ENCODE data around the gene MCHR2. TPM values are rescaled to one million over a fixed set of nuclear protein-coding genes. Genes with fewer than 3 reads are reported as not detected.

MCHR2 gene
- total and polyA plus RNA-seq, 10 of the 15 experiments (the other 5 are each of a cell fraction or from before 2014, with no cell fraction given) = not detected

GRCh38 chr6:99995916-99996315 lies 1.9 kb upstream of the MCHR2 start:
- POLR2A ChIA-PET = no interaction called here
- no peaks in the 10 kb centered on the region for H3K79me2 ChIP-seq (ENCODE audit: control insufficient read depth, insufficient read depth, low read length)
- RAD21 ChIA-PET (ENCODE audit: unreplicated experiment) = interaction anchor here (0.5 kb wide), 1 partner anchor 79 kb away, joined by 3 read pairs; no protein-coding TSS in a partner anchor
- DNase-seq (ENCODE audit: low read depth, low spot score) (no peak), ATAC-seq (no peak), FAIRE-seq (no peak)
- TF ChIP-seq SMAD1 (IDR thresholded peaks at IDR 0.05; ENCODE audit: low read depth, partially characterized antibody) (no peak), ZNF687 (IDR thresholded peaks at IDR 0.05) (no peak), ATF3 (IDR thresholded peaks at IDR 0.05; ENCODE audit: borderline replicate concordance, extremely low read depth, low read depth, low read length) (no peak), FOS (IDR thresholded peaks at IDR 0.05; ENCODE audit: borderline replicate concordance, extremely low read depth, insufficient read length) (no peak), MLLT1 (IDR thresholded peaks at IDR 0.05) (no peak), MXI1 (IDR thresholded peaks at IDR 0.05; ENCODE audit: low read depth, low read length) (no peak)
- no peak overlapping the region for H3K9ac ChIP-seq (ENCODE audit: control insufficient read depth, insufficient read depth, low read length)
- in situ Hi-C loops (cut with MboI) (no loop called here), intact Hi-C loops (cut with micrococcal nuclease; ENCODE audit: unreplicated experiment) (no loop called here)
- H2AFZ ChIP-seq (ENCODE audit: control insufficient read depth, low read depth, low read length) = no peak overlapping the region
- BruUV-seq (replicated peaks) = no TSS peak
- H3K27ac ChIP-seq (ENCODE audit: control insufficient read depth, insufficient read depth) = no peak overlapping the region
- H3K36me3 ChIP-seq (ENCODE audit: control insufficient read depth in 2 of 2, insufficient read depth in 2 of 2, low read length in 1 of 2) = no peaks in the 10 kb centered on the region
- H3K4me1 ChIP-seq (ENCODE audit: control insufficient read depth, insufficient read depth, low read length) = no peaks in the 10 kb centered on the region
- 35% methylated on average over 1 of the region's 1 CpG for WGBS (ENCODE audit: insufficient coverage, insufficient replicate concordance, low lambda C conversion rate, missing lambda C conversion rate)
- CTCF ChIA-PET = no interaction called here
- H3K9me3 ChIP-seq (replicated peaks; ENCODE audit: control insufficient read depth, insufficient read depth, low read length) = no peaks in the 10 kb centered on the region
- SMC1A ChIA-PET (ENCODE audit: uncharacterized antibody, unreplicated experiment) = interaction anchor here (1.0 kb wide), 1 partner anchor 38 kb away, joined by 3 read pairs; no protein-coding TSS in a partner anchor
- H3K27me3 ChIP-seq (replicated peaks in 1 of 2; ENCODE audit: control insufficient read depth in 2 of 2, insufficient read depth in 2 of 2, low read length in 1 of 2) = peaks cover 0 to 2% of the 10 kb centered on the region in 2 experiments; a peak in 1 of 4 replicates
- H3K4me3 ChIP-seq = no peak overlapping the region
- H4K20me1 ChIP-seq (ENCODE audit: control insufficient read depth, insufficient read depth) = no peaks in the 10 kb centered on the region
- no peak overlapping the region for H3K4me2 ChIP-seq (ENCODE audit: control insufficient read depth, insufficient read depth)
